Choroid plexus epithelial cell (primary cell): ENCODE data around the gene CD7.

Experiments used
- DNase-seq: peaks from one replicate; pipeline ENCODE4 v3.0.0-alpha.2; 2010; ENCODE audit warnings: low read depth
- H3K4me3 ChIP-seq: 2 replicates; pipeline ENCODE4 v1.5.1; 2011; ENCODE audit warnings: low read depth, mild to moderate bottlenecking, control low read depth, low read length, moderate library complexity
- TF ChIP-seq, protein P1 (sequence below): conservative IDR thresholded peaks from 2 replicates; pipeline ENCODE4 v1.5.1; 2011; ENCODE audit warnings: low read depth, mild to moderate bottlenecking, control low read depth, inconsistent platforms, low read length, moderate library complexity

CD7 gene

GRCh38 chr17:82266142-82266541, 51.3 kb downstream of the CD7 start:
- TF ChIP-seq, protein P1, sequence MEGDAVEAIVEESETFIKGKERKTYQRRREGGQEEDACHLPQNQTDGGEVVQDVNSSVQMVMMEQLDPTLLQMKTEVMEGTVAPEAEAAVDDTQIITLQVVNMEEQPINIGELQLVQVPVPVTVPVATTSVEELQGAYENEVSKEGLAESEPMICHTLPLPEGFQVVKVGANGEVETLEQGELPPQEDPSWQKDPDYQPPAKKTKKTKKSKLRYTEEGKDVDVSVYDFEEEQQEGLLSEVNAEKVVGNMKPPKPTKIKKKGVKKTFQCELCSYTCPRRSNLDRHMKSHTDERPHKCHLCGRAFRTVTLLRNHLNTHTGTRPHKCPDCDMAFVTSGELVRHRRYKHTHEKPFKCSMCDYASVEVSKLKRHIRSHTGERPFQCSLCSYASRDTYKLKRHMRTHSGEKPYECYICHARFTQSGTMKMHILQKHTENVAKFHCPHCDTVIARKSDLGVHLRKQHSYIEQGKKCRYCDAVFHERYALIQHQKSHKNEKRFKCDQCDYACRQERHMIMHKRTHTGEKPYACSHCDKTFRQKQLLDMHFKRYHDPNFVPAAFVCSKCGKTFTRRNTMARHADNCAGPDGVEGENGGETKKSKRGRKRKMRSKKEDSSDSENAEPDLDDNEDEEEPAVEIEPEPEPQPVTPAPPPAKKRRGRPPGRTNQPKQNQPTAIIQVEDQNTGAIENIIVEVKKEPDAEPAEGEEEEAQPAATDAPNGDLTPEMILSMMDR, result no peak
- H3K4me3 ChIP-seq, result no peak overlapping the region
- no peak for DNase-seq
